PC-3 (cell line): Measurements from ENCODE around the gene SMTNL1. TPM values are rescaled to one million over a fixed set of nuclear protein-coding genes. Genes with fewer than 3 reads are reported as not detected.

Experiments used
- ATAC-seq: fragments of 200-7000 bp; cut with Tn5 transposase; 2 replicates; pipeline ENCODE4 v1.9.1; 2020; ENCODE audit warnings: mild to moderate bottlenecking, moderate library complexity
- BruUV-seq: library from RNA; stranded (reverse); fragments of 400-500 nt; replicated peaks from 2 replicates; lab custom pipeline; 2021; lab: Mats Ljungman, UMichigan
- CTCF ChIA-PET: fragments of 300-600 bp; sonication (Branson Sonifier 250); formaldehyde crosslinking; loops from one replicate; lab custom pipeline; 2022; ENCODE audit warnings: antibody characterized with exemption; lab: Charles Lee
- POLR2A ChIA-PET: fragments of 300-600 bp; sonication (Branson Sonifier 250); formaldehyde crosslinking; loops from one replicate; lab custom pipeline; 2022; ENCODE audit warnings: antibody characterized with exemption; ENCODE audit not compliant: unreplicated experiment; lab: Charles Lee
- DNase-seq: peaks from one replicate; pipeline ENCODE4 v3.0.0-alpha.2; 2015
- H2AFZ ChIP-seq: fragments of 300-600 bp; sonication (generic); 2 replicates; pipeline ENCODE4 v1.6.0; 2016; ENCODE audit warnings: antibody characterized with exemption, low read length
- H3F3A ChIP-seq: fragments of 300-600 bp; sonication (generic); one replicate; pipeline ENCODE4 v1.6.0; 2017; ENCODE audit warnings: antibody characterized with exemption, low read length, control low read depth, mild to moderate bottlenecking; ENCODE audit not compliant: unreplicated experiment
- H3K27ac ChIP-seq: fragments of 300-600 bp; sonication (generic); 2 replicates; pipeline ENCODE4 v1.5.1; 2016; ENCODE audit warnings: mild to moderate bottlenecking, low read length
- H3K27me3 ChIP-seq: fragments of 300-600 bp; sonication (generic); 2 replicates; pipeline ENCODE4 v1.6.1; 2016; ENCODE audit warnings: low read length, mixed read lengths
- H3K36me3 ChIP-seq: fragments of 300-600 bp; sonication (generic); 2 replicates; pipeline ENCODE4 v1.6.1; 2016; ENCODE audit warnings: low read depth, mixed run types, low read length, mixed read lengths
- H3K4me1 ChIP-seq: fragments of 300-600 bp; sonication (generic); 2 replicates; pipeline ENCODE4 v1.5.1; 2016; ENCODE audit warnings: low read length; ENCODE audit not compliant: insufficient read depth
- H3K4me2 ChIP-seq: fragments of 300-600 bp; sonication (generic); 2 replicates; pipeline ENCODE4 v1.6.0; 2016; ENCODE audit warnings: low read length
- H3K4me3 ChIP-seq: fragments of 300-600 bp; sonication (generic); 2 replicates; pipeline ENCODE4 v1.5.1; 2016; ENCODE audit warnings: mild to moderate bottlenecking, low read length, mixed read lengths
- H3K79me2 ChIP-seq: fragments of 300-600 bp; sonication (generic); 2 replicates; pipeline ENCODE4 v1.6.1; 2017; ENCODE audit warnings: low read length, mixed read lengths
- H3K9ac ChIP-seq: fragments of 300-600 bp; sonication (generic); 2 replicates; pipeline ENCODE4 v1.6.0; 2016; ENCODE audit warnings: mild to moderate bottlenecking, low read length
- H3K9me2 ChIP-seq: fragments of 300-600 bp; sonication (generic); replicated peaks from 2 replicates; pipeline ENCODE4 v1.6.1; 2016; ENCODE audit warnings: mixed run types, low read length, mixed read lengths
- H3K9me3 ChIP-seq: fragments of 300-600 bp; sonication (generic); 2 replicates; pipeline ENCODE4 v1.6.1; 2016; ENCODE audit warnings: low read length, mixed read lengths
- H4K20me1 ChIP-seq: fragments of 300-600 bp; sonication (generic); 2 replicates; pipeline ENCODE4 v1.6.1; 2016; ENCODE audit warnings: low read length, mixed read lengths
- EZH2 ChIP-seq: fragments of 300-600 bp; sonication (generic); IDR thresholded peaks from one replicate; pipeline ENCODE4 v1.6.1; 2017; ENCODE audit warnings: antibody characterized with exemption, mild to moderate bottlenecking, low read length; ENCODE audit not compliant: unreplicated experiment
- EZH2phosphoT487 ChIP-seq: fragments of 300-600 bp; sonication (generic); IDR thresholded peaks from 2 replicates; pipeline ENCODE4 v1.6.1; 2018; ENCODE audit warnings: mild to moderate bottlenecking, antibody characterized with exemption, low read length, borderline replicate concordance
- intact Hi-C: fragments of 100-400 bp; cut with micrococcal nuclease; formaldehyde crosslinking; loops from 2 replicates; pipeline ENCODE4 v1.9.0; 2023
- total RNA-seq: library from RNA; depleted of rRNA; stranded (reverse); fragments of >200 nt; gene quantifications from 2 replicates; pipeline ENCODE4 v1.2.3, GENCODE V29; 2014
- TF ChIP-seq, protein P1 (sequence below): fragments of 300-600 bp; sonication (generic); conservative IDR thresholded peaks from 2 replicates; pipeline ENCODE4 v1.5.1; 2017; ENCODE audit warnings: antibody characterized with exemption, low read depth, mild to moderate bottlenecking, low read length

SMTNL1 gene
- total RNA-seq, 1 experiment from 2014 or later: not detected

DNA sequence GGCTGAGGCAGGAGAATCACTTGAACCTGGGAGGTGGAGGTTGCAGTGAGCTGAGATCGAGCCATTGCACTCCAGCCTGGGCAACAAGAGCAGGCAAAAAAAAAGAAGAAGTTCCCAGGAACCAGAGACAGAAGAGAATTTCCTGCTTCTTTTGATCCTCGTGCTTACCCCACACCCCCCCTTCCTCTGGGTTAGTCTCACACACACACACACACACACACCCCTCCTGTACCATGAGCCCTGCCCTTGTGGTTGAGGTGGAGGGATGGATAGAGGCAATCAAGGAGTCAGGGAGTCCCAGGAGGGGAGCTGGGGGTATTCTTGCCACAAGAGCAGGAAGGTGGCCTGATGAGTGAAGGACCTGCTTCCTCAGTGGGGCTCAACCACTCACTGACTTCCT, 34.2 kb downstream of the SMTNL1 start:
- POLR2A ChIA-PET: no interaction called here
- H3K9ac ChIP-seq: no peak overlapping the region
- DNase-seq (no peak), ATAC-seq (no peak)
- H3K4me3 ChIP-seq: no peak overlapping the region
- no peaks in the 10 kb centered on the region for H3K9me2 ChIP-seq
- H3K27ac ChIP-seq: no peak overlapping the region
- H4K20me1 ChIP-seq: no peaks in the 10 kb centered on the region
- CTCF ChIA-PET: no interaction called here
- no peaks in the 10 kb centered on the region for H3F3A ChIP-seq
- no peaks in the 10 kb centered on the region for H3K79me2 ChIP-seq
- H3K4me2 ChIP-seq: no peak overlapping the region
- peaks cover 12% of the 10 kb centered on the region for H3K4me1 ChIP-seq
- no peak overlapping the region for H2AFZ ChIP-seq
- no TSS peak for BruUV-seq
- TF ChIP-seq EZH2 (no peak), EZH2phosphoT487 (no peak)
- TF ChIP-seq, protein P1, sequence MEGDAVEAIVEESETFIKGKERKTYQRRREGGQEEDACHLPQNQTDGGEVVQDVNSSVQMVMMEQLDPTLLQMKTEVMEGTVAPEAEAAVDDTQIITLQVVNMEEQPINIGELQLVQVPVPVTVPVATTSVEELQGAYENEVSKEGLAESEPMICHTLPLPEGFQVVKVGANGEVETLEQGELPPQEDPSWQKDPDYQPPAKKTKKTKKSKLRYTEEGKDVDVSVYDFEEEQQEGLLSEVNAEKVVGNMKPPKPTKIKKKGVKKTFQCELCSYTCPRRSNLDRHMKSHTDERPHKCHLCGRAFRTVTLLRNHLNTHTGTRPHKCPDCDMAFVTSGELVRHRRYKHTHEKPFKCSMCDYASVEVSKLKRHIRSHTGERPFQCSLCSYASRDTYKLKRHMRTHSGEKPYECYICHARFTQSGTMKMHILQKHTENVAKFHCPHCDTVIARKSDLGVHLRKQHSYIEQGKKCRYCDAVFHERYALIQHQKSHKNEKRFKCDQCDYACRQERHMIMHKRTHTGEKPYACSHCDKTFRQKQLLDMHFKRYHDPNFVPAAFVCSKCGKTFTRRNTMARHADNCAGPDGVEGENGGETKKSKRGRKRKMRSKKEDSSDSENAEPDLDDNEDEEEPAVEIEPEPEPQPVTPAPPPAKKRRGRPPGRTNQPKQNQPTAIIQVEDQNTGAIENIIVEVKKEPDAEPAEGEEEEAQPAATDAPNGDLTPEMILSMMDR: no peak
- H3K36me3 ChIP-seq: no peaks in the 10 kb centered on the region
- H3K9me3 ChIP-seq: no peaks in the 10 kb centered on the region
- peaks cover 2% of the 10 kb centered on the region; the same call in 1 of the 2 replicates for H3K27me3 ChIP-seq
- intact Hi-C loops: no loop called here

DNA sequence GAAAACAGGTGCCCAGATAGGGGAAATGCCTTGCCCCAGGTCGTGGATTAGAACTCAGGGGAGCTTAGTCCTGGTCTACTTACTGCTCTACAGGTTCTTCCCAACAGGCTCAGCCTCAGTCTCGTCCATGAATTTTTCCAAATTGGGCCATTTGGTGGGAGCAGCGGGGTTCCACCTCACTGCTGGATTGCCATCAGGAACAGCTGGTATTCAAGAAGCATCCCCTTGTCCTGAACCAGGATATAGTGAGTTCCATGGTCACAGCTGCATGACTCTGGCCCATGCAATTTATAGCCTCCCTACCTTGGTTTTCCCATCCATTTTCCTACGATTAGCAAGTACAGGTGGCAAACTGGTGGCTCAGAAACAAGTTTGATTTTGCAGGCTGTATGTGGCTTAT, 36.7 kb downstream of the SMTNL1 start:
- no peak overlapping the region for H3K4me2 ChIP-seq
- no peak for ATAC-seq
- H3K27me3 ChIP-seq: peaks cover 11% of the 10 kb centered on the region; the same call in 1 of the 2 replicates
- POLR2A ChIA-PET: no interaction called here
- H3K27ac ChIP-seq: no peak overlapping the region
- no peak overlapping the region for H3K4me3 ChIP-seq
- no TSS peak for BruUV-seq
- no peak overlapping the region for H3K9ac ChIP-seq
- CTCF ChIA-PET: no interaction called here
- no peak for TF ChIP-seq EZH2phosphoT487
- H3K9me3 ChIP-seq: no peaks in the 10 kb centered on the region
- H3K36me3 ChIP-seq: no peaks in the 10 kb centered on the region
- H3K9me2 ChIP-seq: no peaks in the 10 kb centered on the region
- no peaks in the 10 kb centered on the region for H3K79me2 ChIP-seq
- no peaks in the 10 kb centered on the region for H4K20me1 ChIP-seq
- H3K4me1 ChIP-seq: peaks cover 6% of the 10 kb centered on the region
- H3F3A ChIP-seq: no peaks in the 10 kb centered on the region
- intact Hi-C loops: no loop called here
- no peak overlapping the region for H2AFZ ChIP-seq
- DNase-seq: no peak

DNA sequence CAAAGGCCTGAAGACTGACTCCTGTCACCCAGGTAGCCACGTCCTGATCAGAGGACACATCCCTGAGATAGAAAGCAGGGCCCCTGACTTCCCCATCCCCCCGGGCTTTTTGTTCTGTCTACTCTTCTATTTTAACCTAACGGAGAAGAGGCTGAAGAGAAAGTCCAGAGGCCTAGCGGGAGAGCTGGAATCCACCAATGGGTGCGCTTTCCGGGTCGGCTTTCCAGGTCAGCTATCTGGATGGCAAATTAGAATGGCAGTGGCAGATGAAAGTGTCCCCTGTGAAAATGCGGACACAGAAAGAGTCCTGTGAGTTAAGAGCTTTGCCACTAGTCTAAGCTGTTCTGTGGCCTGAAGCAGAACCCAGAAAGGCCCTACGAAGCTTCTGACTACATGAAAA, 46.9 kb downstream of the SMTNL1 start:
- intact Hi-C loops: no loop called here
- Histone ChIP-seq H3K9me2 (no peaks in the 10 kb centered on the region), H3K27ac (no peak overlapping the region), H2AFZ (no peak overlapping the region), H3K9me3 (no peaks in the 10 kb centered on the region), H3F3A (no peaks in the 10 kb centered on the region), H3K9ac (no peak overlapping the region), H3K4me3 (no peak overlapping the region), H4K20me1 (no peaks in the 10 kb centered on the region), H3K36me3 (no peaks in the 10 kb centered on the region), H3K27me3 (peaks cover 9% of the 10 kb centered on the region; the same call in 1 of the 2 replicates), H3K4me1 (no peaks in the 10 kb centered on the region), H3K79me2 (no peaks in the 10 kb centered on the region), H3K4me2 (no peak overlapping the region)
- DNase-seq (no peak), ATAC-seq (no peak)
- no peak for TF ChIP-seq EZH2phosphoT487
- TF ChIP-seq, protein P1: no peak
- no peak for TF ChIP-seq EZH2
- BruUV-seq: no TSS peak
- CTCF ChIA-PET: interaction anchor here (0.6 kb wide), 1 partner anchor 234 kb away, joined by 3 read pairs; no protein-coding TSS in a partner anchor
- POLR2A ChIA-PET: no interaction called here
